Motor neuron (in vitro differentiated cells): ENCODE data around the gene CENPC. TPM values are rescaled to one million over a fixed set of nuclear protein-coding genes. Genes with fewer than 3 reads are reported as not detected.

ENCODE experiments used
- total RNA-seq, 8 experiments: library from RNA; unstranded; fragments of 300-600 nt; gene quantifications; 2 replicates each; pipeline versions ENCODE4 v1.2.3 to v1.2.4, GENCODE V29; 2022

Gene CENPC
- total RNA-seq, 8 experiments from 2014 or later = 9.8 to 39.9 (median 15.0) TPM

Other genes with a start within 250 kb of the CENPC start
- under 1 TPM in 3 of 8 experiments, not detected in 5; 0.05 to 0.50 (median 0.14) TPM for gene STAP1, start 13.2 kb upstream of the CENPC start, total RNA-seq
- 10 to 100 TPM; 28.9 to 64.0 (median 41.5) TPM for gene UBA6, start 155.7 kb upstream of the CENPC start, total RNA-seq
- gene GNRHR, start 208.9 kb upstream of the CENPC start, total RNA-seq = 1 to 10 TPM in 7 of 8 experiments, under 1 TPM in 1; 0.61 to 2.8 (median 1.4) TPM